Suprapubic skin (tissue), 4 donors: ENCODE measurements around the gene H2BW2.

Source experiments
- CTCF ChIP-seq, 2 donors: fragments of 200-600 bp in 1 of 2; fragments of 450-650 bp in 1 of 2; sonication (generic) in 1 of 2; IDR thresholded peaks; one replicate each; pipeline ENCODE4 v1.5.1; 2016 to 2019; ENCODE audit warnings: antibody characterized with exemption in 2 of 2, mild to moderate bottlenecking in 1 of 2, moderate library complexity in 1 of 2
- POLR2A ChIP-seq, 2 donors: fragments of 450-650 bp; IDR thresholded peaks; one replicate each; pipeline ENCODE4 v1.6.1; 2017; ENCODE audit warnings: antibody characterized with exemption in 2 of 2, mild to moderate bottlenecking in 2 of 2, moderate library complexity in 2 of 2
- POLR2AphosphoS5 ChIP-seq, 3 donors: sonication (generic); formaldehyde crosslinking; IDR thresholded peaks; one replicate each; pipeline ENCODE4 v1.6.1; 2017; ENCODE audit warnings: antibody characterized with exemption in 3 of 3

GRCh38 chrX:104041003-104041402, 1.2 kb downstream of the H2BW2 start:
- TF ChIP-seq POLR2A (IDR thresholded peaks at IDR 0.05) = no peak
- TF ChIP-seq CTCF (IDR thresholded peaks at IDR 0.05) = no peak
- TF ChIP-seq POLR2AphosphoS5 (IDR thresholded peaks at IDR 0.05) = no peak
